Memory B cell (primary cell): ENCODE measurements around the gene SOCS6.
"Not testable (repeated sequence)": the region's sequence is repeated elsewhere in the genome, so short reads cannot be mapped to it uniquely, and the experiment has no call there.

Source experiments
- ATAC-seq: fragments of 150-1000 bp; cut with Tn5 transposase; 2 replicates; pipeline ENCODE4 v1.10.0; 2021; ENCODE audit warnings: low read depth, mild to moderate bottlenecking, moderate library complexity
- DNase-seq, 2 donors: peaks; one replicate each; pipeline ENCODE4 v3.0.0; 2022; ENCODE audit warnings: low spot score in 2 of 2
- H3K27ac Mint-ChIP-seq: one replicate; pipeline ENCODE4 v1.8.0; 2022; ENCODE audit warnings: mild to moderate bottlenecking, moderate library complexity, mixed read lengths
- H3K27me3 Mint-ChIP-seq: one replicate; pipeline ENCODE4 v1.8.0; 2022; ENCODE audit warnings: mixed read lengths
- H3K36me3 Mint-ChIP-seq: one replicate; pipeline ENCODE4 v1.8.0; 2022; ENCODE audit warnings: mild to moderate bottlenecking, mixed read lengths
- H3K4me1 Mint-ChIP-seq: one replicate; pipeline ENCODE4 v1.8.0; 2022; ENCODE audit warnings: mixed read lengths
- H3K4me3 Mint-ChIP-seq: one replicate; pipeline ENCODE4 v1.8.0; 2022; ENCODE audit warnings: mild to moderate bottlenecking, moderate library complexity, mixed read lengths
- H3K9me3 Mint-ChIP-seq: one replicate; pipeline ENCODE4 v1.8.0; 2022; ENCODE audit warnings: mixed read lengths

SOCS6 gene

DNA sequence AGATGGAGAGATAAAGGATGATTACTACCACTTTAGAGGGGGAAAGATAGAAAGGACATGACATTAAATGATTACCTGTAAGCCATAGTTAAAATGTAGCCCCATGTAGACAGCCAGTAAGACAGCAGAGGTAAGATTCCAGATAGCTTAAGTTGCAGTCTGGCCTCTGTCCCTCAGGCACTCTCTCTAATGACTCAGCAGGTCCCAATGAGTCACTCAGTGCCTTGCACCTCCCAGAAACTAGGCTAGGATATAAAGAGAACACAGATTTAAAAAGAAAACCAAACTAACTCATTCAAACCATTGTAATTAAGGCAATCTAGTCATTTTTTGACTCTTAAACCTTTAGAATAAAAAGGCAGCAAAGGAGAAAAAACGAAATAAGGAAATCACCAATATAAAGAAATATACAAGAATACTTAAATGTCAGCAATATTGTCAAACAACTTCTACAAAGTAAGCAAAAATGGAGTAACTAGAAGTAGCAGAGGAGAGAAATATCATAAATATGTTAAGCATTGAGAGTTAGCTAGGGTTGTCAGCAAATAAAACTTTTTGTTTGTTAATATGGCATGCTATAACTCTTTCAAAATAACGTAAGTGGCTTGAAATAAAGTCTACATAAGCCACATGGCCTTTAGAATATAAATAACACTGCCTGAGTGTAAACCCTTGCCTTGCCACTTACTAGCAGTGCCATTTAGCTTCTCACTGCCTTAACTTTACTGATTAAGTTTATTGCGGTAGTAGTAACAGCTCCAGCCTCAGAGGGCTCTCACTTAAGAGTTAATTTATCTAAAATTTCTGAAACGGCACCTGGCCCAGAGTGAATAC is 48.5 kb downstream of the SOCS6 start:
- no peaks in the 10 kb centered on the region for H3K4me1 Mint-ChIP-seq
- no peak for ATAC-seq
- peaks cover 2% of the 10 kb centered on the region for H3K27me3 Mint-ChIP-seq
- DNase-seq, result no peak
- no peak overlapping the region for H3K4me3 Mint-ChIP-seq
- no peaks in the 10 kb centered on the region for H3K36me3 Mint-ChIP-seq
- H3K9me3 Mint-ChIP-seq, result peaks cover 2% of the 10 kb centered on the region
- H3K27ac Mint-ChIP-seq, result no peak overlapping the region

DNA sequence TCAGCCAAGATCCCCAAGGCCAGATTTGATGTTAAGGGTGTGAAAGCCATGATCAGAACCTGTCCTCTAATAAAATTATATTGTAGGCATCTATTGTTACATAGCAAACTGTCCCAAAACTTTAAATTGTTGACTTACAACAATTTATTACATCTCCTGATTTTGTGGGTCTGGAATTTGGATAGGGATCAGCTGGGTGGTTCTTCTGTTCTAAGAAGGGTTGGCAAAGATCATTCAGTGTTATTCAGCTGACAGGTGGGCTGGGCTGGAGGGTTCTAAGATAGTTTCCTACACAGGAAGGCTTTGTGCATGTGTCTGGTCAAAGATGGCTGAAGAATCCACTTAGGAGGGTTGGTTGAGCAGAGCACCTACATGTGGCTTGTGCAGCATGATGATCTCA is 50.0 kb downstream of the SOCS6 start:
- H3K27me3 Mint-ChIP-seq, result no peaks in the 10 kb centered on the region
- no peak overlapping the region for H3K27ac Mint-ChIP-seq
- no peaks in the 10 kb centered on the region for H3K36me3 Mint-ChIP-seq
- H3K4me1 Mint-ChIP-seq, result no peaks in the 10 kb centered on the region
- ATAC-seq (no peak), DNase-seq (no peak)
- no peak overlapping the region for H3K4me3 Mint-ChIP-seq
- H3K9me3 Mint-ChIP-seq, result no peaks in the 10 kb centered on the region

DNA sequence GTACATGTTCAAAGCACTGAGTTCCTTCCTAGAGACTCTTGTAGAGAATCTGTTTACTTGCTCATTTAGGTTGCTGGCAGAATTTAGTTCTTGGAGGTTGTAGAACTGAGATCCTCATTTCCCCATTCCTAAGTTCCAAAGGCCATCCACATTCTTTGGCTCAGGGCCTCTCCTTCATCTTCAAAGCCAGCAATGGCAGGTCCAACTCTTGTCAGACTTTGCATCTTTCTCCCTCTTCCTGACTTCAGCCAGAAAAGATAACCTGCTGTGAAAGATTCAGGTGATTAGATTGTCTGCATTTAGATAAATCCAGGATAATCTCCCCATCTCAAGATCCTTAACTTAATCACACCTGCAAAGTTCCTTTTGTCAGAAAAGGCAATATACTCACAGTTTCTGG is 51.1 kb downstream of the SOCS6 start:
- H3K36me3 Mint-ChIP-seq, result no peaks in the 10 kb centered on the region
- H3K27ac Mint-ChIP-seq, result no peak overlapping the region
- no peaks in the 10 kb centered on the region for H3K27me3 Mint-ChIP-seq
- no peak for DNase-seq
- H3K4me1 Mint-ChIP-seq, result no peaks in the 10 kb centered on the region
- no peak overlapping the region for H3K4me3 Mint-ChIP-seq
- H3K9me3 Mint-ChIP-seq, result no peaks in the 10 kb centered on the region
- ATAC-seq, result no peak

DNA sequence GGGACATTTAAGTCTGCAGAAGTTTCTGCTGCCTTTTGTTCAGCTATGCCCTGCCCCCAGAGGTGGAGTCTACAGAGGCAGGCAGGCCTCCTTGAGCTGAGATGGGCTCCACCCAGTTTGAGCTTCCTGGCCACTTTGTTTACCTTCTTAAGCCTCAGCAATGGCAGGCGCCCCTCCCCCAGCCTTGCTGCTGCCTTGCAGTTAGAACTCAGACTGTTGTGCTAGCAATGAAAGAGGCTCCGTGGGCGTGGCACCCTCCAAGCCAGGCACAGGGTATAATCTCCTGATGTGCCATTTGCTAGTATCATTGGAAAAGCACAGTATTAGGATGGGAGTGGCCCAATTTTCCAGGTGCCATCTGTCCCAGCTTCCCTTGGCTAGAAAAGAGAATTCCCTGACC is 59.6 kb downstream of the SOCS6 start:
- H3K36me3 Mint-ChIP-seq, H3K27ac Mint-ChIP-seq, H3K27me3 Mint-ChIP-seq, H3K4me3 Mint-ChIP-seq, DNase-seq, H3K9me3 Mint-ChIP-seq, H3K4me1 Mint-ChIP-seq, ATAC-seq: not testable (repeated sequence)

GRCh38 chr18:70349316-70349715 is 60.5 kb downstream of the SOCS6 start:
- no peaks in the 10 kb centered on the region for H3K4me1 Mint-ChIP-seq
- no peak for DNase-seq
- H3K27me3 Mint-ChIP-seq, result peaks cover 2% of the 10 kb centered on the region
- H3K27ac Mint-ChIP-seq, result no peak overlapping the region
- no peaks in the 10 kb centered on the region for H3K36me3 Mint-ChIP-seq
- no peak overlapping the region for H3K4me3 Mint-ChIP-seq
- no peak for ATAC-seq
- H3K9me3 Mint-ChIP-seq, result peaks cover 4% of the 10 kb centered on the region

DNA sequence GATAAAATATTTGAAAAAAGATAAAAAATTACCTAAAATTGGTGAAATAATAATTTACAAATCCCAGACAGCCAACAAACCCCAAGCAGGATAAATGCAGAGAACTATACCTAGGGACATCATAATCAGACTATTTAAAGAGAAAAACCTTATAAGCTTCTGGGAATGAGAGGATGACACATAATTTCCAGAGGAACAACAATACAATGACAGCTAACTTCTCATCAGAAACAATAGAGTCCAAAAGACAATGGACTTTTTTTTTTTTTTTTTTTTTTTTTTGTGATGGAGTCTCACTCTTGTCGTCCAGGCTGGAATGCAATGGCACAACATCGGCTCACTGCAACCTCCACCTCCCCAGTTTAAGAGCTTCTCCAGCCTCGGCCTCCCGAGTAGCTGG is 65.2 kb downstream of the SOCS6 start:
- peaks cover 1% of the 10 kb centered on the region for H3K27me3 Mint-ChIP-seq
- no peaks in the 10 kb centered on the region for H3K4me1 Mint-ChIP-seq
- H3K4me3 Mint-ChIP-seq, result no peak overlapping the region
- H3K27ac Mint-ChIP-seq, result no peak overlapping the region
- DNase-seq (no peak), ATAC-seq (no peak)
- no peaks in the 10 kb centered on the region for H3K36me3 Mint-ChIP-seq
- H3K9me3 Mint-ChIP-seq, result peaks cover 9% of the 10 kb centered on the region

GRCh38 chr18:70354771-70355170 is 65.9 kb downstream of the SOCS6 start:
- no peak overlapping the region for H3K27ac Mint-ChIP-seq
- H3K36me3 Mint-ChIP-seq, result no peaks in the 10 kb centered on the region
- H3K4me3 Mint-ChIP-seq, result no peak overlapping the region
- no peak for ATAC-seq
- DNase-seq, result no peak
- no peaks in the 10 kb centered on the region for H3K4me1 Mint-ChIP-seq
- peaks cover 9% of the 10 kb centered on the region for H3K9me3 Mint-ChIP-seq
- peaks cover 1% of the 10 kb centered on the region for H3K27me3 Mint-ChIP-seq

GRCh38 chr18:70355620-70356385 is 67.0 kb downstream of the SOCS6 start:
- ATAC-seq (no peak), DNase-seq (no peak)
- Mint-ChIP-seq H3K27me3 (peaks cover 1% of the 10 kb centered on the region), H3K4me1 (no peaks in the 10 kb centered on the region), H3K9me3 (peaks cover 9% of the 10 kb centered on the region), H3K36me3 (no peaks in the 10 kb centered on the region), H3K27ac (no peak overlapping the region), H3K4me3 (no peak overlapping the region)

- H3K36me3 Mint-ChIP-seq, H3K27me3 Mint-ChIP-seq, H3K27ac Mint-ChIP-seq, H3K4me3 Mint-ChIP-seq, ATAC-seq, DNase-seq, H3K9me3 Mint-ChIP-seq, H3K4me1 Mint-ChIP-seq: not testable (repeated sequence)
Measured at GRCh38 chr18:70358105-70358406, 69.2 kb downstream of the SOCS6 start.

DNA sequence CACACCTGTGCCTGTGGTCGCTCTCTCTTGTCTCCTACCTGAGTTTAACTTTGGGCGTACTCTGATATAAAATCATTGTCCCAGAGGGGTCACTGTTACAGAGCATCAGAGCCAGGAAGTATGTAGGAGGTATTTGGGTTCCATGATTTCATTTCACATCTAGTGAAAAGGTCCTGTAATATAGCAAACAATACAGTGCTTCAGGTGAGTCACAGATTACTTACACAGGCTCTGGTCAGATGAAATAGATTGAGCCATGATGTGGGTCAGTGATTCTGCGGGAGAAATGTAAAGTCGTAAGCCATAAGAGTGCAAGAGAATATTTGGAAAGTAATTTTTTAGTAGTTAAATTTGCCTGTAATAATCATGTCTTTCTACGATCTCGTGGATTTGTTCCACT is 70.2 kb downstream of the SOCS6 start:
- H3K27ac Mint-ChIP-seq, result no peak overlapping the region
- no peaks in the 10 kb centered on the region for H3K4me1 Mint-ChIP-seq
- H3K9me3 Mint-ChIP-seq, result peaks cover 7% of the 10 kb centered on the region
- no peak overlapping the region for H3K4me3 Mint-ChIP-seq
- peaks cover 1% of the 10 kb centered on the region for H3K27me3 Mint-ChIP-seq
- DNase-seq, result no peak
- no peak for ATAC-seq
- no peaks in the 10 kb centered on the region for H3K36me3 Mint-ChIP-seq

- H3K9me3 Mint-ChIP-seq, result peaks cover 2% of the 10 kb centered on the region
- H3K36me3 Mint-ChIP-seq, result no peaks in the 10 kb centered on the region
- no peaks in the 10 kb centered on the region for H3K4me1 Mint-ChIP-seq
- no peak overlapping the region for H3K27ac Mint-ChIP-seq
- peaks cover 2% of the 10 kb centered on the region for H3K27me3 Mint-ChIP-seq
- no peak for DNase-seq
- ATAC-seq, result no peak
- H3K4me3 Mint-ChIP-seq, result no peak overlapping the region
Measured at GRCh38 chr18:70362258-70362657, 73.4 kb downstream of the SOCS6 start.

GRCh38 chr18:70363861-70364260 is 75.0 kb downstream of the SOCS6 start:
- no peak for ATAC-seq
- Mint-ChIP-seq H3K27me3 (peaks cover 3% of the 10 kb centered on the region), H3K4me1 (no peaks in the 10 kb centered on the region), H3K36me3 (no peaks in the 10 kb centered on the region), H3K9me3 (no peaks in the 10 kb centered on the region), H3K4me3 (no peak overlapping the region), H3K27ac (no peak overlapping the region)
- no peak for DNase-seq

DNA sequence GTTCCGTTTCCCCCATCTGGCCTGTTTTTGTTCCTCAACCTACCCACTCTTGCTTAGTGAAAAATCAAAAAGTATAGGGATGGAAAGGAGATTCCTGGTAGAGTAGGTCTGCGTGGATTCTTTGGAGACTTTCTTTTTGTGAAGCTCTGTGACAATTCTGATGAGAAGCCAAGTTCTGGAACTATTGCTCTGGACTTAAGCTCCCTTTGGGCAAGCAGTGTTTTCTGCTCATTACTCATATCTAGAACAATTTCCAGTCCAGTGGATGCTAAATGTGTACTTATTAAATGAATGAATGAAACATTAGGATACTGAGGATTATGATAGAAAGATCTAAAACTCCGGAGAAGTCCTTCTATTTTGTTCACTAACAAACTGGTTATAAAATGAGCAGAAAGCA is 76.5 kb downstream of the SOCS6 start:
- no peak for ATAC-seq
- H3K27ac Mint-ChIP-seq, result no peak overlapping the region
- no peak overlapping the region for H3K4me3 Mint-ChIP-seq
- H3K36me3 Mint-ChIP-seq, result no peaks in the 10 kb centered on the region
- DNase-seq, result no peak
- H3K4me1 Mint-ChIP-seq, result no peaks in the 10 kb centered on the region
- no peaks in the 10 kb centered on the region for H3K9me3 Mint-ChIP-seq
- H3K27me3 Mint-ChIP-seq, result peaks cover 4% of the 10 kb centered on the region

DNA sequence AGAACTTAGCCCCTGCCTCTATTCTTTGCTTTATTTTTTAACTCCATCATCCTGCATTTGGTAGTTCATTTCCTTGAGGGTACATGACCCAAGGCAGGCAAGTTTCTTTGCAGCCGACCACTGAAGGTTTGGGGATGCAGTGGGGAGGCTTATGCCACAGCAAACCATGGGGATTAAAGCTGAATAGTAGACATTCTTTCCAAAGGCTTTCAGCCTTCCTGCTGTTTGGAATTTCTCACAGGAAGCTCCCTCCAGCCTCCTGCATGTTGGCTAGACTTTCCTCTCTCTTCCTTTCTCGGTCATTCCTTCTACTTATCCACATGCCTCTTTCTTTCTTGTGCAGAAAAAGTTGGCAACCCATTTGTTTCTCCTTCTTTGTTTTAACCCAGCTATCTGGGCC is 77.3 kb downstream of the SOCS6 start:
- Mint-ChIP-seq H3K9me3 (no peaks in the 10 kb centered on the region), H3K4me1 (no peaks in the 10 kb centered on the region), H3K4me3 (no peak overlapping the region), H3K36me3 (no peaks in the 10 kb centered on the region), H3K27me3 (peaks cover 6% of the 10 kb centered on the region), H3K27ac (no peak overlapping the region)
- ATAC-seq (no peak), DNase-seq (no peak)

DNA sequence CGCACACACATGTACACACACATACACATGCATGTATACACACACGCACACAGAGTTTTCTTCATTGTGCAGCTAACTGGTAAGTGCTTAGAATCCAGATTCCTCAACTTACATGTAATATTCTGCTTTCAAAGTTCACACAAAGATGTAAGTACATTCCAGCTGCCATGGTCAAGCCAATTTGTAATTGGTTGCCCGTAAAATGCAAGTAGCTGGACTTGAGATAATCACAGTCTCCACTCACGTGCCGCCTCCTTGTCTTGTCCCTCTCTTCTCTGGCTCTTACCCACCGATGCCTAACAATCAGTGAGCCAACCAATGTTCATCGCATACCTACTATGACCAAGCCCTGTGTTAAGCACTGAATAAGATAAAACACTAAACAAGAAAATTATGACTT is 77.8 kb downstream of the SOCS6 start:
- Mint-ChIP-seq H3K9me3 (no peaks in the 10 kb centered on the region), H3K36me3 (no peaks in the 10 kb centered on the region), H3K4me1 (no peaks in the 10 kb centered on the region)

More for the DNA sequence above, 77.8 kb downstream of the SOCS6 start:
- ATAC-seq, result no peak
- Mint-ChIP-seq H3K27ac (no peak overlapping the region), H3K27me3 (peaks cover 8% of the 10 kb centered on the region), H3K4me3 (no peak overlapping the region)
- no peak for DNase-seq
